Ishikawa (cell line): Measurements from ENCODE around the gene ALPI.

Experiments used
- TAF1 ChIP-seq: IDR thresholded peaks from 2 replicates; pipeline ENCODE4 v1.6.1; 2012; ENCODE audit warnings: low read depth, mild to moderate bottlenecking
- TCF12 ChIP-seq: IDR thresholded peaks from 2 replicates; pipeline ENCODE4 v1.6.1; 2012; ENCODE audit warnings: low read depth
- TF ChIP-seq, protein P1 (sequence below): IDR thresholded peaks from 2 replicates; pipeline ENCODE4 v1.6.1; 2012; ENCODE audit warnings: low read depth, mild to moderate bottlenecking

DNA sequence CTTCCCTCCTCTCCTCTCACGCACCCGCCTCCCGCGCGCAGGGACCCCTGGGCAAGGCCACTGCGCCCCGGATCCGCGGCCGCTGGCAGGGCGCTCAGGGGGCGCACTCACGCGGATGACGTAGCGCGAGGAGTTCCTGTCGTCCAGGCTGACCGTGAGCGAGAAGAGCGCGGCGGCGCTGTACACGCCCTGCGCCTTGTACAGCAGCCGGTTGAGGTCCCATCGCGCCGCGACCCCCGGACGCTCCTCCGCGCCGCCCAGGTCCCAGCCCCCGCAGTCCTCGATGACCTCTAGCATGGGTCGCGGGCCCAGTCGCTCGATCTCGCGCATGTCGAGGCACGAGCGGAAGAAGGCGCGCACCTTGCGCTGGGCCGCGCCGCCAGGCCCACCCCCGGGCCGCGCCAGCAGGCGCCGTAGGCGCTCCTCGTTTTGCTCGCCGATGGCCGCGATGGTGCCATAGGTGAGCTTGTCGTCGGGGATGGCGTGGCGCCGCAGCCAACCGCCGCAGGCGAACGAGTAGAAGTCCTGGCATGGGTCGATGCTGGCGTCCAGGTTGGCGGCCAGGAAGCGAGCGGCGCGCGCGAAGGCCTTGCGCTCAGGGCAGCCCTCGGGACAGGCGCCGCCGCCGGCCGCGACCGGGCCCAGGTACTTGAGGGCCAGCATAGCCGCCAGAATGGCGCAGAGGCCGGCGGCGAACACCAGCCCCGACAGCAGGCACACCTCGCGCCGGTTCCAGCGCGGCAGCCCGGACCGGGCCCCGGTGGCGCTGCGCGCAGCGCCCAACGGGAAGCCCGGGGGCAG, 30.0 kb downstream of the ALPI start:
- TF ChIP-seq TCF12: no peak
- TF ChIP-seq, protein P1, sequence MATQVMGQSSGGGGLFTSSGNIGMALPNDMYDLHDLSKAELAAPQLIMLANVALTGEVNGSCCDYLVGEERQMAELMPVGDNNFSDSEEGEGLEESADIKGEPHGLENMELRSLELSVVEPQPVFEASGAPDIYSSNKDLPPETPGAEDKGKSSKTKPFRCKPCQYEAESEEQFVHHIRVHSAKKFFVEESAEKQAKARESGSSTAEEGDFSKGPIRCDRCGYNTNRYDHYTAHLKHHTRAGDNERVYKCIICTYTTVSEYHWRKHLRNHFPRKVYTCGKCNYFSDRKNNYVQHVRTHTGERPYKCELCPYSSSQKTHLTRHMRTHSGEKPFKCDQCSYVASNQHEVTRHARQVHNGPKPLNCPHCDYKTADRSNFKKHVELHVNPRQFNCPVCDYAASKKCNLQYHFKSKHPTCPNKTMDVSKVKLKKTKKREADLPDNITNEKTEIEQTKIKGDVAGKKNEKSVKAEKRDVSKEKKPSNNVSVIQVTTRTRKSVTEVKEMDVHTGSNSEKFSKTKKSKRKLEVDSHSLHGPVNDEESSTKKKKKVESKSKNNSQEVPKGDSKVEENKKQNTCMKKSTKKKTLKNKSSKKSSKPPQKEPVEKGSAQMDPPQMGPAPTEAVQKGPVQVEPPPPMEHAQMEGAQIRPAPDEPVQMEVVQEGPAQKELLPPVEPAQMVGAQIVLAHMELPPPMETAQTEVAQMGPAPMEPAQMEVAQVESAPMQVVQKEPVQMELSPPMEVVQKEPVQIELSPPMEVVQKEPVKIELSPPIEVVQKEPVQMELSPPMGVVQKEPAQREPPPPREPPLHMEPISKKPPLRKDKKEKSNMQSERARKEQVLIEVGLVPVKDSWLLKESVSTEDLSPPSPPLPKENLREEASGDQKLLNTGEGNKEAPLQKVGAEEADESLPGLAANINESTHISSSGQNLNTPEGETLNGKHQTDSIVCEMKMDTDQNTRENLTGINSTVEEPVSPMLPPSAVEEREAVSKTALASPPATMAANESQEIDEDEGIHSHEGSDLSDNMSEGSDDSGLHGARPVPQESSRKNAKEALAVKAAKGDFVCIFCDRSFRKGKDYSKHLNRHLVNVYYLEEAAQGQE: no peak
- no peak for TF ChIP-seq TAF1
